Activated T-cell treated with anti-CD3 and anti-CD28 coated beads, Interleukin-2, amount 50 U/mL, for 48 hours (primary cell): ENCODE results near the gene NNMT.
"Not testable (repeated sequence)": the region's sequence is repeated elsewhere in the genome, so short reads cannot be mapped to it uniquely, and the experiment has no call there.

Experiments used
- DNase-seq, 2 experiments: peaks; one replicate each; pipeline ENCODE4 v3.0.0-alpha.2; 2020

Gene NNMT

DNA sequence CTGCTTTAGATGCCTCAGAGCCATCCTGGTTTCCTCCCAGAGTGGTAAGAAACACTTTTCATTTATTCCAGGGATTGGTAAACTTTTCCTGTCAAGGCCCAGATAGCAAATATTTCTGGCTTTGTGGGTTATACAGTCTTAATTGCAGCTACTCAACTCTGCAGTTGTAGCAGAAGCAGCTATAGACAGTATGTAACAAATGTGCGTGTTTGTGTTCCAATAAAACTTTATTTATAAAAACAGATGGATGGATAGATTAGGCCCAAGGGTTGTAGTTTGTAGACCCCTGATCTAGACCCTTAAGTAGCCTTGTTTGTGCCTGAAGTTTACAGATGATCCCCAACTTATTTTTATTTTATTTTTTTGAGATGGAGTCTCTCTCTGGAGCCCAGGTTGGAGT lies 17.9 kb downstream of the NNMT start:
- DNase-seq, result no peak

DNA sequence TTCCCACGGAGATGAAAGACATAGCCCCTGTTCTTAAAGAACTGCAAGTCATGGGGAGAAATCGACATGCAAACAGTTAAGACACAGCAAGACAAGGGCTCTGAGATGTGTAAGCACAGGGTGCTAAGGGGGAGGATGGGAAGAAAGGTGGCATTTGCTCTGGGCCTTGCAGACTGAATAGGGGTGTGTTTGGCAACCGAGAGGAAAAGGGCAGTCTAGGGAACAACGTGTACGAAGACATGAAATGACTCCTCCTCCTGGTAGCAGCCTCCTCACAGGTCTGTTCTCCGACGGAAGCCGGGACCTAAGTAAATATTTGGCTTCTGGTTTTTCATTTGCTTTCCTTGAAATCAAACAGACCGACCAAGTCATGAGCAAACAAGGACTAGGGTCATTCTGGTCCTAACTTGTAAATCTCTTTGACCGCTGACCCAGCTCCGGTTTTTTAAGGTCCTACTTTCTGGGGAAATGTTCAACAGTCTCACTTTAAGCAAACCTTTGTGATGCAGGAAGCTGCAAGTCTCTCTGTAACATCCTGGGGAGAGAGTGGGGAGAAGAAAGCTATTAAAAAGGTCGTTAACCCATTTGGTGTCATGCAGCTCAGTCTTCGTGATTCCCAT lies 19.7 kb downstream of the NNMT start:
- peak in 1 of 2 experiments; percentile 17 for DNase-seq

DNA sequence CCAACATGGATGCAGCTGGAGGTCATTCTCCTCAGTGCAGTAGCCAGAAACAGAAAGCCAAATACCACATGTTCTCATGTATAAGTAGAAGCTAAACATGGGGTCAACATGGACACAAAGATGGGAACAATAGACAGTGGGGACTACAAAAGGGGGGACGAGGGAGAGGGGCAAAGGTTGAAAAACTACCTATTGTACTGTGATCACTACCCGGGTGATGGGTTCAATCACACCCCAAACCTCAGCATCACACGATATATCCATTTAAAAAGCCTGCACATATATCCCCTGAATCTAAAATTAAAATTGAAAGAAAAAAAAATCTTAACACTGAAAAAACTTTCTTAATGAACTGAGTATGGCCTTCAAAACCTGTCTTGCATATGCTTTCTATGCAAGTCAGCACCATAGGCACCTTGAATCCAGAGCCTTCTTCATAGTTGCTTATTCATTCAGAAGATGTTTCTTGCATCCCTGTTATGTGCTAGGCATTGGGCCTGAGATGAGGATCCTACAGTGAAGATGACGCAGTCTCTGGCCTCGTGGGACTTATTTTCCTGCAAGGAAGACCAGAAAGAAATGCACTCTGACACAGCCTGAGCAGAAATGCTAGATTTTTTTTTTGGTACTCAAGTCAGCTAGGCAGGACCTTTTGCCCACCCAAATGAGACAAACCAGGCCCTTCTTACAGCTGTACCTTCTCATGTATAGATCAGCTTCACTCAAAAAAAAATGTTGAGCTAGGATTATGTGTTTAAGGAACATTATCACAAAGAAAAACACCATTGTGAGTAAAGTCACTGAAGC lies 21.0 kb downstream of the NNMT start:
- no peak for DNase-seq

DNA sequence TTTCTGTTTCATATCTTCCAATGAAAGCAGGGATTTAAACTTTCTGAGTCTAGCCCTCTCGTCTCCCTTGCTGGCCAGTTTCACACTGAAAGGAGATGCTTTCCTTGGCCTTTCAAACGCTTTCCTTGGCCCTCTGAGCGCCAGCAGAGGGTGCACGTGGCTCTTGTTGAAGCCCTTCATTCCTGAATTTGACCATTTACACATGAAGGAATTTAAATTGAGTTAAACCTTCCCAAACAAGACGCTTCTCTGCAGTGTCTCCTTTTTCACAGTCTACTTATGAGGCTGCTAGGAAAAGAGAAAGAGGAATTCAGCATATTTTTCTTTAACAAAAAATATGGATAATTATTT lies 21.6 kb downstream of the NNMT start:
- DNase-seq, result peak; percentile 25 to 27

DNA sequence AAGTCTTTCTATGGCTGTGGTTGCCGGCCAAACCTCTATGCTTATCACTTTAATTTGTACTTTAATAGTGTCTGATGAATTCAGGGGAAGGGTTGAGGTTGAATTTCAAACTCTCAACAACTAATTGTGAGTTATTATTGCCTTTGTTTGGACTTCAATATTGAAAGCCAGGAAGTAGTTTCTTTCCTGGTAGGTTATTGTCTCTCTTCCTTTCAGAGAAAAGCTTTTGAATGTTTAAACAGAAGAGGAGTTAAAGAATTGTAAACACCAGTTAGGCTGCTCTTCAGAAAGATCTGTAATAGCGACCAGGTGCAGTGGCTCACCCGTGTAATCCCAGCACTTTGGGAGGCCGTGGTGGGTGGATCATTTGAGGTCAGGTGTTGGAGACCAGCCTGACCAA lies 22.2 kb downstream of the NNMT start:
- DNase-seq, result no peak

DNA sequence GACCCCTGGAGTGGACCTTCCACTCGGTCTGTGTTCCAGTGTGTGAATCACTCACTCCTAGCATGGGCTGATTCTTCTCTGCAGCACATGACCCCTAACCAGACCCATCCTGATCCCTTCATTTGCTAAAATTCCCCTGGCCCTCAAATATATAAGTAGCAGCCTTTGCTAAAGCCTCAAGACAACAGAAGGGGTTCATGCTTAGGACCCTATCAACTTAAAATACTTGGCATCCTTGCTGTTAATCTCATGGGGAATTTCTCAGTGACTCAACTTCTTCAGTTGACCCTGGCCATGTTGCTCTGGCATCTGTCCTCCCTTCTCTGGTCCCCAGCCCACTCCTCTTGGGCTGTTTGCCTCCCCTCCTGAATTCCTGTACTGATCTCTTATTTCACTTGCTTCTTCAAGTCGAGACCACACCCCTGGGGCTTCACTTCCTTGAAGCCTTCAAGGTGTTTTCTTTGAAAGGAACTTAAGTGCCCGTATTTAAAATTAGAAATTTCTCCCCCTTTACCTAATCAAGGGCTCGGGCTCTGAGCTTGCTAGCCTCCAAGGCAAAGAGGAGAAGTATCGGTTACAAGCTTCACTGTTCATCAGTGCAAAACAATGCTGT lies 23.6 kb downstream of the NNMT start:
- DNase-seq, result no peak

DNA sequence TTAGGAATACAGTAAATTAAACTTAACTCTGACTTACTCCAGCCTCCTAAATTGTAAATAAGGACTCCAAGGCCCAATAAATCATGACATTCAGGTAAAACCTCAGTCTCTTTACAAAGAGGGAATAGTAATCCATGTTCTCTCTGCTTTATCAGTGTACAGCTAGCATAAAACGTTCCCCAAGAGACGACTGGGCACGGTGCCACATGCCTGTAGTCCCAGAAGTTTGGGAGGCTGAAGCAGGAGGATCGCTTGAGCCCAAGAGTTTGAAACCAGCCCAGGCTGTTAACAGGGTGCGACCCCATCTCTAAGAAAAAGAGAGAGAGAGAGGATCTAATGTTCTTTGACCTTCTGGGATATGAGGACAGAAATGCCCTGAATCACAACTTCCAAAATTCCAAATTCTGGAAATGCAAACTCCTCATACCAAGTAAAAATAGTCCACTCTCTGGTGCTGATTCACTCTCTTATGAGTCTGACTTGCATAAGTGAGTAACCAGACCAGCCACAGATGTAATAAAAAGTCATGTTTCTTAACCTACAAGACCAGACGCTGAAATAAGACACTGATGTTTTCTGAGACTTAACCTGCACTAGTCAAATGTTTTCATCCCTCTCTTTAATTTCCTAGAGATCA lies 25.5 kb downstream of the NNMT start:
- no peak for DNase-seq

DNA sequence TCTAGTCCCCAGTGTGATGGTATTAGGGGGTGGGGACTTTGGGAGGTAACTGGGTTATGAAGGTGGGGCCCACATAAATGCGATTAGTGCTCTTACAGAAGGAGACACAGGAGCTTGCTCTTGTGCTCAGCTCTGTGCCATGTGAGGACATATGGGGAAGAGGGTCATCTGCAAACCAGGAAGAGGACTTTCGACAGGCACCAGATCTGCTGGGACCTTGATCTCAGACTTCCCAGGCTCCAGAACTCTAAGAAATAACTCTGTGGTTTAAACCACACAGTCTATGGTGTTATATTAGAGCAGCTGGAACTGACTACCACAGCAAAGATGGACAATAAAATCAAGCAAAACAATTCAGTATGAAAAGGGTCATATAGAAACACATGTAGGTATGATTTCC lies 26.7 kb downstream of the NNMT start:
- DNase-seq, result no peak

DNA sequence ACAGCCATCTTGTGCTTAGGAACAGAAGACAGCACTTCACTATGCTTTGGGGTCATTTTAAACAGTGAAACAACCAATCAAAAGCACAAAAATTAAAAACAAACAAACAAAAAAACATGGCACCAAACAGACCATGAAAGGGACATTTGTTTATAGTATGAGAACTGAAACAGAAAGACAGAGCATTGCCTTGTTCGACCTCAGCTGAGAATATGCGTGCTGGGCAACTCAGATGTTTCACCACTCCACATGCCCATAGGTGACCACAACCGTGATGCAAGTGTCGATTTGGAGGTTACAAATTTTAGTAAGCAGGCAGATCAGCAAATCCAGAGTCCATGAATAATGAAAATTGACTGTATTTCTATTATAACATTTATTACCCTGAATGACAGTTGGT lies 30.0 kb downstream of the NNMT start:
- no peak for DNase-seq

DNA sequence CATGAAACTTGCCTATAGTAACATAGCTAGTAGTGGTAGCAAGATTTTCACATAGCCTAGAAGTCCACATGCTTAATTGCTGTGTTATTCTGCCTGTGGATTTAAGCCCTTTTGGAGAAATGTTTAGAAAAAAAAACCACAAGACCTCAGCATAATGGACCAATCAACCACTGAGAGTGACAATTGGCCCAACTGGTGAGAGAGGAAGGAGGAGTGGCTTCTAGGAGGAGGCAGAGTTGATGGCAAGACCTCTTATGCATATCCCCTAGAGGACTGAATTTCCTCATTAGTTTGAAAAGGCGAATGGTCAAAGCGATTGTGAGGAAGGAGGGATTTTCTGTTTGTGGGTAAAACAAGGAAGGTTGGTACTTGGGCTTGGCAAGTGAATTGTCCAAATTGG lies 30.6 kb downstream of the NNMT start:
- DNase-seq, result no peak

DNA sequence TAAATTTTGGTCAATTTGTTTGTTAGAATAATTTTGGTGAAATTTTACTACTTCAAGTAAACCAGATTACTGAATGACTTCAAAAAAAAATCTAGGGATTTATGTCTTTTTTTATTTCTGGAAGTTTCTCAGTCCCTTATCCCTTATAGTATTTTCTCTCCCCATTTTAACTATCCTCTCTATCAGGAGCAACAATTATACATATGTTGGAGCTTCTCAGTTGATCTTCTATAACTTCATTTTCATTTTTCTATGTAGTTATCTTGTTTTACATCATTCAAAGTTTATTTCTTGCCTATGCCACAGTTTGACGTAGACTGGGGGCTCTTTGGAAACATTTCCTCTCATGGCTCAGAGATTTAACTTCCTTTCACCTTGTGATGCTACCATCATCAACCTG lies 34.2 kb downstream of the NNMT start:
- DNase-seq, result no peak

DNA sequence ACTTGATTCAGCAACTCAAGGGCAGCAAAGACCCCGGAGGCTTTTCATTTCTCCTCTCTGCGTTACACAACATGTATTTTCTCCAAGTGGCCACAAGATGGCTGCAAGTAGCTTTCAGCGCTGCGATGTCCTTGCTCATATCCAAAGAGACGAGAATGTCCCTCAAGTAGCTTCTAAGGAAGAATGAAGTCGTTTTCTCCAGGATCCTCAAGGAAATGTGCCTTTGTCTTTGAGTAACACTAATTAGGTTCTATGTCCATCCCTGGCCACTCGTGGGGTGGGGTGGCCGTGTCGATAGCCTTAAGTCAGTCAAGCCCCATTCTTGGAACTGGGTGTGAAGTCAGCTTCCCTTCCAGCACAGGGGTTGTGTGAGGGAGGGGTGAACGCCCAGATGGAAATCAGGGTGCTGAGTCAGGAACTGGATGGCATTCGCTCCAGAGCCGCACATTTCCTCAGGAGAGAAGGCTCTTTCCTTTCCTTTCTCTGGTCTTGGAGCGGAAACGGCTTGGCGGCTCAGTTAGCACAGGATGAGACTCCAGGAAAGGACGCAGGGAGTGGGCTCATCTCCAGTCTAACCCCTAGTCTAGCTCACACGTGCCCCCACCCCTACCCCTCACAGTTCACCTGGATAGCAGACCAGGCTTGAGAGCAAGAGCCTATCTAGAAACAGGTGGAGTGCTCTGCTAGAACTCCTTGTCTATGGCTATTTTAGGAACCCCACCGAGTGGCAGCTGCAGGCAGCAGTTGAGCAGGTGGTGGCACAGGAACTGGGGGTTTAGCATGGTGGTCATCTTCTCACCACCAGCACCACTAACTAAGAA lies 44.3 kb downstream of the NNMT start:
- DNase-seq, result peak; percentile 42 to 45

DNA sequence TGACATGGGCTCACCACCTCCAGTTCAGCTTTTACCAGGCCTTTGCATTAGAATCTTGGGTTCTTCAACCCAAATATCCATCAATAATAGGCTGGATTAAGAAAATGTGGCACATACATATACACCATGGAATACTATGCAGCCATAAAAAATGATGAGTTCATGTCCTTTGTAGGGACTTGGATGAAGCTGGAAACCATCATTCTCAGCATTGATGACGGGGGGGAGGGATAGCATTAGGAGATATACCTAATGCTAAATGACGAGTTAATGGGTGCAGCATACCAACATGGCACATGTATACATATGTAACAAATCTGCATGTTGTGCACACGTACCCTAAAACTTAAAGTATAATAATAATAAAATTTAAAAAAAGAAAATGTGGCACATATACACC lies 45.5 kb downstream of the NNMT start:
- not testable (repeated sequence) for DNase-seq

DNA sequence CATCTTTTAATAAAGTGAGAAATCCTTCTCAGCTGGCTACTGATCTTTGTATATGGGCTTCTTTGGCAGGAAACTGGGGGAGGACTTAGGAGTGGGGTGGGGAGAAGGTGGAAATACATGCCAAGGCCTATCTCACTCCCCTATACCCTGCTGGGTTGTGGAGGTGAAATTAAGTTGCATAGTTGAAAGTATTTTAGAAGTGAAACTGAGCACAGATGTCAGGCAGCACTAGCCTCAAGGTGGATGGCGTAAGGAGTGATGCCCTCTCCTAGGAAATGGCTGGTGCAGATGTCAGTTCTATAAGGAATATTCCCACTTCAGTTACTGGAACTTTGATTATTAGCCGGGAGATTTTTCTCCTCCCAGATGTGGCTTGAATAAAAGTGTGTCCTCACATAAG lies 46.3 kb downstream of the NNMT start:
- no peak for DNase-seq

DNA sequence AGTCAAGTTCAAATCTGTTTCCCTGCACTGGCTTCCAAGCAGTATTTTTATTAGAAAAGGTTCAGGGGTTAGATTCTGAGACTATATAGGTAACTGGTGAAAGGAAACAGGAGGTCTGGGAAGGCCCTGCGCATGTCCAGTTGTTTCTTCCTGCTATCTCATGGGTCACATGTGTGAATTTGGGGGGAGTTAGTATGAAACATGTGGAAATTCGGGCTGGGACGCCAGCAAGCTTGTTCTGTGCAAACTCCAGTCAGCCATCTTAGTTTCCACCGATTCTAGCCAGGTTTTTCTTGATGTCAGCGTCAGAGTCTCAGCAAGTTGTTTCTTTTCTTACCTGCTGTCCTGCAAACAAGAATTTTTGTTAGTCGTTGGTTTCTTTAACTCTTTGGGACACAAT lies 46.8 kb downstream of the NNMT start:
- no peak for DNase-seq

DNA sequence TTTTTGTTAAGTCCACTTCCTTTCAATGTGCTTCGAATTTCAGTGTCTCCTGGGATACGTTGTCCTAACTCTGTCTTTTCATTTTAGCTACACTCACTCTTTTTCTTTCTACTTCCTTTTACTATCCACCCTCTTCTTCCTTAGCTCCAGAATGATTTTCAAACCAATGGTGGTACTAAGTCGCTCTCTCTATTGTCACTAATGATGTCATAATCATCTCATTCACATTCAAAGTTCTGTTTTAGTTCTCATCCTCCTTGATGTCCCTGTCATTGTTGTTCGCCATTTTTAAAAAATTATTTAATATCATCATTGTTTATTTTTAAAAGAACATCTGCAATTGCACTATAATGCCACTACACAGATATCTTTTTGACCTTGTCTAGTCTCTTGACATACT lies 47.3 kb downstream of the NNMT start:
- DNase-seq, result no peak

DNA sequence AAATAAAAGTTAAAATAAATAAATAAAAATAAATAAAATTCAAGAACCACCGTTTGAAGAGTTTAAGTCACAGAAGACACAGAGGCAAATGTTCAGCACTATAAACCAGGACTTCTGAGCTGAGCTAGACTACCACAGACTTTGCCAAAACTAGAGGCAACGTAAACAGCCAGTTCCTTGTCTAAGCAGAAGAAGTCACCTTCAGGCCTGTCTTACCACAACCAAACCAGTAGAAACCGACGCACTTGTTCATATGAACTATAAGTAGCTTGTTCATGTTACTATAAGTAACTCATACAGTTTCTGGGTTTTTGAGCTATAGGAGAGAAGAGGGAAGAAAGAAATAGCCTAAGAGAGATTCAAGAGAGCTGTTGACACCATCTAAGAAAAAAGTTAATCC lies 48.3 kb downstream of the NNMT start:
- no peak for DNase-seq

DNA sequence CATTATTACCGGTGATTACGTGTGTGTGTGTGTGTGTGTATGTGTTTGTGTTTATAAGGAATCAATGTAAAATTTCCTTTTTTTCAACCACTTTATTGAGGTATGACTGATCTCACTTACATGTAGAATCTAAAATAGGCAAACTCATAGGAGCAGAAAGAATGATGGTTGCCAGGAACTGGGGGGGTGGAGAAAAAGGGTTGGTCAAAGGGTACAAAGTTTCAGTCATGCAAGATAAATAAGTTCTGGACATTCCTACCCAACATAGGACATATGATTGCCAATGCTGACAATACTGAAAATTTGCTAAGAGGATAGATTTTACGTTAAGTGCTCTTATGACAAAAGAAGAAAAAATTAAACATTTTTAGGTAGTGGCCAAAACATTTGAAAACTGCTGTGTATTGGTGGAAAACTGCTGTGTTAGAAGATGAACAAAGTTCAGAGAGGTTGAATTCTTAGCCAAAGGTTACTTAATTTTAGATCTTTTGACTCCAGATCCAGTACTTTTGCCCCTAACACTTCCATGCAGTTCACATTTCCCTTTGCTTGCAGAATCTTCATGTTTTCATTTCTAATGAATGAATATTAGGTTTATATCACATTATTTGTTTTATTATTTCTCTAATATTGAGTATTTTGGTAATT lies 49.5 kb downstream of the NNMT start:
- DNase-seq, result no peak

DNA sequence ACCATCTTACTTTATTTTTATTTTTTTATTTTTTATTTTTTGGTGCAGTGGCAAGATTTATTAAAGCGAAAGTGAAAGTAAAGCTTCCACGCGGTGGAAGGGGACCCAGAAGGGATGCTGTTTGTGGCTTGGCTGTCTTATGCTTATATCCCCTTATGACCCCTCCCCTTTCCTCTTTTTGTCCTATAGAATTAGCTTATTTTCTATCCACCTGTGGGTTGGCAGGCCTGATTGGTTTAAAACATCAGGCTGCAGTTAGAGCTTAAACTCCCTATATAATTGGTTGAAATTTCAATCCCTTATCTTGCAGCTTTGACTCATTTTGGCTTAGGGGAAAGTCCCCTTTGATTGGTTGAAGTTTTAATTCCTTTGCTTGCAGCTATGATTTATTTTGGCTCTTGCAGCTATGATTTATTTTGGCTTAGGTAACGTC lies 50.5 kb downstream of the NNMT start:
- DNase-seq, result no peak

DNA sequence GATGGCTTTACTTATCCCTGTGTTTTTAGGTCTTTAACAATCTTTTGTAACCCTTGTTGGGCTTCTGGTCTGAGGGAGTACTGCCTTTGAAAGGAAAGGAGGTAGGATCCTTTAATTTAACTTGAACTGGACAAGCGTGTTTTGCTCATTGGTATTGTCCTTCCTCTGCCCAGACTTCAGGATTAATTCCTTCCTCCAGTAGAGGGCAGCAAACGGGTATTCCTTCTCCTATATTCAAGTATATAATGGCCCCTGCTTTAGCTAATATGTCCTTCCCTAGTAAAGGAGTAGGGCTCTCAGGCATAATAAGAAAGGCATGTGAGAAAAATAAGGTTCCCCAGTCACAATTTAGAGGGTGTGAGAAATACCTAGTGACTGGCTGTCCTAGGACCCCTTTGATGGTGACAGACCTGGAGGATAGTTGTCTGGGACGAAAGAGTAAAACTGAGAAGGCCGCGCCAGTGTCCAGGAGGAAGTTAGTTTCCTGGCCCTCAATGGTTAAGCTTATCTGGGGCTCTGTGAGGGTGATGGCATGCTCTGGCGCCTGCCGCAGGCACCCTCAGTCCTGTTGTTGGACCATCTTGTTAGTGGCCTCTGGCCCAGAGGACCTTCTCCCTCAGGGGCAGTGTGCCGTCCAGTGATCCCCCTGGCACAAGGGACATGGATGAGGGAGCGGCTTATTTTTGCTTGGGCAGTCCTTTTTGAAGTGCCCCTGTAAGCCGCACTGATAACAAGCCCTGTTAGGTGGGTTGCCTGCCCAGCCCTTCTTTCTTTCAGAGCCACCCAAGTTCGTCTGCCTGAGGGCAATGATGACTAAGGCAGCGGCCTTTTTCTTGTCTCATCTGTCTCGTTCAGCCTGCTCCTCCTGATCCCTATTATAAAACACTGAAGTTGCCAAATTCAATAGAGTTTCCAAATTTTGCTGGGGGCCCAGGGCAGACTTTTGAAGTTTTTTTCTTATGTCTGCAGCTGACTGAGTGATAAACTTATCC lies 52.3 kb downstream of the NNMT start:
- no peak for DNase-seq

DNA sequence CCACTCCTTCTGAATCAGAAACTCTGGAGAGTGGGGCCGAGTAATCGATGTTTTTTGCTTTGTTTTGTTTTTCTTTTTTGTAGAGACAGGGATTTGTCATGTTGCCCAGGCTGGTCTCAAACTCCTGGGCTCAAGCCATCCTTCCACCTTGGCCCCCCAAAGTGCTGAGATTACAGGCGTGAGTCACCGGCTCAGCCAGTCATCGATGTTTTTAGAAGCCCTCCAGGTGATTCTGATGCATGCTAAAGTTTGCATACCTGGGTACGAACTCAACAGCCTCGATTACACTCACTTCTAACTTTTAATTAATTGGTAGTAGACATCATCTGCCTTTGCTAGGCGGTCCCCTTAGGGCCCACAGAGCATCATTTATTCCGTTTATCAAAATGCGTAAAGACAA lies 53.8 kb downstream of the NNMT start:
- DNase-seq, result no peak
